HepG2 (cell line): ENCODE results near the gene TUBA4A. TPM values are rescaled to one million over a fixed set of nuclear protein-coding genes. Genes with fewer than 3 reads are reported as not detected.

ENCODE experiments used
- ADNP ChIP-seq: sonication (generic); formaldehyde crosslinking; IDR thresholded peaks from 2 replicates; pipeline ENCODE4 v1.4.0; 2020; ENCODE audit warnings: missing genetic modification reagents
- ARNTL ChIP-seq: sonication (generic); formaldehyde crosslinking; IDR thresholded peaks from 2 replicates; pipeline ENCODE4 v1.4.0; 2020; ENCODE audit warnings: mild to moderate bottlenecking, missing genetic modification reagents
- CEBPZ ChIP-seq: IDR thresholded peaks from 2 replicates; pipeline ENCODE4 v1.6.1; 2012; ENCODE audit warnings: low read length, improper control_type of control experiment
- CERS6 ChIP-seq: sonication (generic); formaldehyde crosslinking; IDR thresholded peaks from 2 replicates; pipeline ENCODE4 v1.5.0; 2020; ENCODE audit warnings: missing genetic modification reagents
- GATAD2A ChIP-seq: IDR thresholded peaks from 2 replicates; pipeline ENCODE4 v1.6.1; 2016
- HNF1B ChIP-seq: sonication (generic); formaldehyde crosslinking; IDR thresholded peaks from 2 replicates; pipeline ENCODE4 v1.5.1; 2020; ENCODE audit warnings: mild to moderate bottlenecking, moderate library complexity, missing genetic modification reagents
- IKZF5 ChIP-seq: IDR thresholded peaks from 2 replicates; pipeline ENCODE4 v1.6.1; 2018; ENCODE audit warnings: missing genetic modification reagents, mild to moderate bottlenecking, missing compliant biosample characterization
- MLLT10 ChIP-seq: sonication (generic); formaldehyde crosslinking; IDR thresholded peaks from 2 replicates; pipeline ENCODE4 v1.4.0; 2020; ENCODE audit warnings: missing genetic modification reagents
- NFKB2 ChIP-seq: sonication (generic); formaldehyde crosslinking; IDR thresholded peaks from 2 replicates; pipeline ENCODE4 v1.4.0; 2020; ENCODE audit warnings: missing genetic modification reagents, borderline replicate concordance
- PPARG ChIP-seq: conservative IDR thresholded peaks from 2 replicates; pipeline ENCODE4 v1.6.1; 2016; ENCODE audit warnings: missing biosample characterization, missing genetic modification reagents
- RXRA ChIP-seq: sonication (generic); formaldehyde crosslinking; IDR thresholded peaks from 2 replicates; pipeline ENCODE4 v1.5.1; 2020; ENCODE audit warnings: missing genetic modification reagents
- SNAPC4 ChIP-seq: sonication (generic); formaldehyde crosslinking; IDR thresholded peaks from 2 replicates; pipeline ENCODE4 v1.4.0; 2020; ENCODE audit warnings: mild to moderate bottlenecking, missing genetic modification reagents
- SRF ChIP-seq: IDR thresholded peaks from 2 replicates; pipeline ENCODE4 v1.6.1; 2011; ENCODE audit warnings: mild to moderate bottlenecking, low read depth, low read length, moderate library complexity
- ZFP1 ChIP-seq: IDR thresholded peaks from 2 replicates; pipeline ENCODE4 v1.6.1; 2016
- ZNF430 ChIP-seq: sonication (generic); formaldehyde crosslinking; IDR thresholded peaks from 2 replicates; pipeline ENCODE4 v1.9.0; 2021; ENCODE audit warnings: mild to moderate bottlenecking, missing genetic modification reagents
- ZNF614 ChIP-seq: IDR thresholded peaks from 2 replicates; pipeline ENCODE4 v1.6.1; 2018; ENCODE audit warnings: missing biosample characterization, missing genetic modification reagents, inconsistent platforms, borderline replicate concordance
- ZNF660 ChIP-seq: sonication (generic); formaldehyde crosslinking; IDR thresholded peaks from 2 replicates; pipeline ENCODE4 v1.5.1; 2020; ENCODE audit warnings: mild to moderate bottlenecking, low read depth, missing genetic modification reagents, borderline replicate concordance
- polyA plus RNA-seq, 8 experiments: library from polyadenylated mRNA; depleted of rRNA in 3 of 8; stranded (reverse) in 7 of 8; unstranded in 1 of 8; fragments of >200 nt; fragmentation: Illumina TruSeq in 4 of 8; extraction: Trizol in 4 of 8; gene quantifications; 2 replicates each; pipeline versions ENCODE4 v1.2.1 to v1.2.3, GENCODE V29; 2011 to 2016; ENCODE audit warnings: low read depth in 4 of 8, missing spikeins in 1 of 8, mixed read lengths in 1 of 8; ENCODE audit not compliant: insufficient read depth in 1 of 8
- total RNA-seq, 5 experiments: library from RNA; depleted of rRNA; stranded (reverse); fragments of >200 nt; fragmentation: Illumina TruSeq; extraction: Trizol; gene quantifications; 2 replicates each; pipeline ENCODE4 v1.2.3, GENCODE V29; 2016; ENCODE audit warnings: low read depth in 1 of 5

TUBA4A gene
- total and polyA plus RNA-seq, 2 of the 13 experiments (the other 11 are each of a cell fraction or from before 2014, with no cell fraction given) = 1.3 to 12.7 TPM

GRCh38 chr2:219229305-219230058, 24.2 kb downstream of the TUBA4A start, which contains the start of the genes ANKZF1 and ATG9A (continued):
- TF ChIP-seq SNAPC4 (CRISPR knock-in tag) (no peak), ZNF614 (CRISPR knock-in tag) (peak; percentile 43; the same call in 1 of the 2 replicates), ZFP1 (CRISPR knock-in tag) (0 out of 2 replicates have a peak, but pooled peaks have one; percentile 69), MLLT10 (CRISPR knock-in tag) (no peak), ZNF660 (no peak), RXRA (CRISPR knock-in tag) (no peak), GATAD2A (CRISPR knock-in tag) (peak; percentile 55), PPARG (CRISPR knock-in tag) (no peak), ZNF430 (peak; percentile 78), SRF (peak; percentile 40; the same call in 1 of the 2 replicates), HNF1B (CRISPR knock-in tag) (peak; percentile 85), NFKB2 (CRISPR knock-in tag) (peak; percentile 79; the same call in 1 of the 2 replicates), ARNTL (0 out of 2 replicates have a peak, but pooled peaks have one; percentile 7), IKZF5 (CRISPR knock-in tag) (peak; percentile 75; the same call in 1 of the 2 replicates), CERS6 (no peak), CEBPZ (peak; percentile 73; the same call in 1 of the 2 replicates), ADNP (no peak)
